OCI-LY1 (cell line): ENCODE results near the gene ATG5.

ENCODE experiments used
- CTCF ChIP-seq: fragments of 200-600 bp; sonication (generic), shearing (Covaris generic); IDR thresholded peaks from 2 replicates; pipeline ENCODE4 v1.5.1; 2017; ENCODE audit warnings: mild to moderate bottlenecking, antibody characterized with exemption, low read length, moderate library complexity, mixed read lengths
- EZH2 ChIP-seq: fragments of 200-600 bp; sonication (generic), shearing (Covaris generic); IDR thresholded peaks from 2 replicates; pipeline ENCODE4 v1.8.0; 2017; ENCODE audit warnings: borderline replicate concordance, mixed run types, mild to moderate bottlenecking, antibody characterized with exemption, low read length, moderate library complexity, mixed read lengths

DNA sequence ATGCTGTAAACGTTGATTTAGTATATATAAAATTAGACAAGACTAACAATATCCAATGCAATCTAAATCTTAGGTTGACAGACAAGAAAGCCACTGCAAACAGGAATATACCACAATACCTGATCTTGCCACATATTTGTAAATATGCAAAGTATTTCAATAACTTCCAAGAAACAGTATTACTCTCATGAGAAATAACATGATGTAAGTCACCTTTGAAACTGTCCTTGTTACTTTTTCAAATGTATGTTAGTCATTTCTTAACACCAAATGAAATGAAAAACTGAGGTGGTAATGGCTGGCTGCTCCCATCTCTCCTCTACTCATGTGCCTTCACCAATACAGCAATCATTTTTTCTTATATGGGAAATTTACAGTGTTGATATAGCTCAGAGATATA, 118.7 kb downstream of the ATG5 start:
- TF ChIP-seq CTCF = no peak
- no peak for TF ChIP-seq EZH2
